Mesenchymal stem cell (in vitro differentiated cells and primary cell): ENCODE data around the gene ZBED1. TPM values are rescaled to one million over a fixed set of nuclear protein-coding genes. Genes with fewer than 3 reads are reported as not detected.

Experiments used
- DNase-seq: peaks from one replicate; pipeline ENCODE4 v3.0.0-alpha.2; 2013
- H2AFZ ChIP-seq: one replicate; pipeline ENCODE4 v1.6.1; 2013; ENCODE audit warnings: low read depth, mild to moderate bottlenecking, control low read depth, inconsistent platforms, low read length, moderate library complexity
- H2AK5ac ChIP-seq: 2 replicates; pipeline ENCODE4 v1.6.1; 2013; ENCODE audit warnings: low read length, moderate library complexity, mild to moderate bottlenecking, inconsistent platforms; ENCODE audit not compliant: severe bottlenecking
- H2BK120ac ChIP-seq: one replicate; pipeline ENCODE4 v1.6.1; 2013; ENCODE audit warnings: low read depth, mild to moderate bottlenecking, inconsistent platforms, low read length, moderate library complexity
- H2BK12ac ChIP-seq, 2 experiments: one replicate each; pipeline ENCODE4 v1.6.1; 2013; ENCODE audit warnings: inconsistent platforms in 2 of 2, low read length in 2 of 2, mild to moderate bottlenecking in 2 of 2, moderate library complexity in 2 of 2, control low read depth in 1 of 2
- H2BK15ac ChIP-seq: one replicate; pipeline ENCODE4 v1.6.1; 2013; ENCODE audit warnings: mild to moderate bottlenecking, low read depth, inconsistent platforms; ENCODE audit not compliant: poor library complexity, severe bottlenecking
- H2BK5ac ChIP-seq: 2 replicates; pipeline ENCODE4 v1.6.1; 2013; ENCODE audit warnings: low read depth, mild to moderate bottlenecking, low read length, control low read depth, inconsistent platforms; ENCODE audit not compliant: poor library complexity, severe bottlenecking
- H3K14ac ChIP-seq, 2 experiments: one replicate each; pipeline ENCODE4 v1.6.1; 2013; ENCODE audit warnings: inconsistent platforms in 2 of 2, low read length in 2 of 2, control low read depth in 1 of 2, mild to moderate bottlenecking in 1 of 2, moderate library complexity in 1 of 2
- H3K18ac ChIP-seq, 2 experiments: one replicate each; pipeline ENCODE4 v1.6.1; 2013; ENCODE audit warnings: inconsistent platforms in 2 of 2, low read length in 2 of 2, control low read depth in 1 of 2, low read depth in 1 of 2, mild to moderate bottlenecking in 1 of 2
- H3K23ac ChIP-seq, 2 experiments: one replicate each; pipeline ENCODE4 v1.6.1; 2013; ENCODE audit warnings: inconsistent platforms in 2 of 2, low read length in 2 of 2, mild to moderate bottlenecking in 2 of 2, moderate library complexity in 2 of 2, control low read depth in 1 of 2
- H3K27ac ChIP-seq: 2 replicates; pipeline ENCODE4 v1.5.1; 2013; ENCODE audit warnings: mild to moderate bottlenecking, moderate library complexity, low read length, control low read depth, inconsistent platforms; ENCODE audit not compliant: poor library complexity, severe bottlenecking
- H3K27me3 ChIP-seq, 2 experiments: 2 replicates each; pipeline versions ENCODE4 v1.6.1 to v1.7.0; 2013; ENCODE audit warnings: low read length in 2 of 2, mild to moderate bottlenecking in 2 of 2, moderate library complexity in 2 of 2, control low read depth in 1 of 2, inconsistent platforms in 1 of 2; ENCODE audit not compliant: control insufficient read depth in 1 of 2, insufficient read depth in 1 of 2
- H3K36me3 ChIP-seq, 2 experiments: 2 replicates each; pipeline versions ENCODE4 v1.6.1 to v1.7.0; 2013; ENCODE audit warnings: low read length in 2 of 2, control low read depth in 1 of 2, inconsistent platforms in 1 of 2, low read depth in 1 of 2, mild to moderate bottlenecking in 1 of 2; ENCODE audit not compliant: insufficient read depth in 2 of 2, control insufficient read depth in 1 of 2
- H3K4ac ChIP-seq, 2 experiments: one replicate each; pipeline ENCODE4 v1.6.1; 2013; ENCODE audit warnings: inconsistent platforms in 2 of 2, low read length in 2 of 2, mild to moderate bottlenecking in 2 of 2, moderate library complexity in 2 of 2, control low read depth in 1 of 2, low read depth in 1 of 2
- H3K4me1 ChIP-seq: 2 replicates; pipeline ENCODE4 v1.6.1; 2013; ENCODE audit warnings: low read depth, low read length, control low read depth; ENCODE audit not compliant: control insufficient read depth, insufficient read depth
- H3K4me2 ChIP-seq: 2 replicates; pipeline ENCODE4 v1.6.1; 2013; ENCODE audit warnings: low read length, mild to moderate bottlenecking, inconsistent platforms; ENCODE audit not compliant: poor library complexity, severe bottlenecking
- H3K4me3 ChIP-seq, 2 experiments: 2 replicates each; pipeline versions ENCODE4 v1.5.1 to v1.7.0; 2013; ENCODE audit warnings: low read length in 2 of 2, mild to moderate bottlenecking in 2 of 2, control low read depth in 1 of 2, low read depth in 1 of 2; ENCODE audit not compliant: insufficient read depth in 1 of 2
- H3K79me1 ChIP-seq: replicated peaks from 2 replicates; pipeline ENCODE4 v1.6.1; 2013; ENCODE audit warnings: mild to moderate bottlenecking, control low read depth, low read length, inconsistent platforms; ENCODE audit not compliant: poor library complexity, severe bottlenecking
- H3K9ac ChIP-seq: 2 replicates; pipeline ENCODE4 v1.7.0; 2013; ENCODE audit warnings: mild to moderate bottlenecking, low read length, moderate library complexity
- H3K9me3 ChIP-seq: 2 replicates; pipeline ENCODE4 v1.7.0; 2013; ENCODE audit warnings: mild to moderate bottlenecking, low read length; ENCODE audit not compliant: control insufficient read depth
- H4K8ac ChIP-seq: one replicate; pipeline ENCODE4 v1.6.1; 2013; ENCODE audit warnings: inconsistent platforms, mild to moderate bottlenecking, low read length, moderate library complexity
- H4K91ac ChIP-seq: one replicate; pipeline ENCODE4 v1.6.1; 2013; ENCODE audit warnings: mild to moderate bottlenecking, low read length, inconsistent platforms
- WGBS: methylation state at CpG from one replicate; pipeline ENCODE4 v1.1.7; 2013; ENCODE audit warnings: mixed read lengths; 5-methylcytosine and 5-hydroxymethylcytosine counted together
- polyA plus RNA-seq, 2 experiments: library from polyadenylated mRNA; stranded (reverse); fragments of 200-250 nt; gene quantifications; one replicate each; pipeline ENCODE4 v1.2.3, GENCODE V29; 2013

ZBED1 gene
- polyA plus RNA-seq (2013, experiment 1 of 2): 13.8 TPM
- 14.2 TPM for polyA plus RNA-seq (2013, experiment 2 of 2)

GRCh38 chrX:2500803-2501558 is at the start of gene ZBED1, which contains the start of gene DHRSX:
TSS of gene ZBED1 (minus strand) at chrX:2500976. CDS start at chrX:2490719, 10,257 bp downstream.
TSS of gene DHRSX (minus strand) at chrX:2500976. CDS start at chrX:2500925, 51 bp downstream.
- peak within 1 kb of the TSS; percentile 97 for H4K8ac ChIP-seq
- peak; percentile 38 for DNase-seq
- H3K36me3 ChIP-seq: peaks cover 0 to 4% of the 10 kb centered on the region in 2 experiments
- H2BK120ac ChIP-seq: peak within 1 kb of the TSS; percentile 99
- H3K9me3 ChIP-seq: no peaks in the 10 kb centered on the region
- no peaks in the 10 kb centered on the region for H3K79me1 ChIP-seq
- peak within 1 kb of the TSS; percentile 66 for H2BK5ac ChIP-seq
- H3K18ac ChIP-seq: peak within 1 kb of the TSS; percentile 97 to 98
- peak within 1 kb of the TSS; percentile 91 for H3K9ac ChIP-seq
- H2AK5ac ChIP-seq: peak within 1 kb of the TSS; percentile 87
- H4K91ac ChIP-seq: peak within 1 kb of the TSS; percentile 90
- WGBS: 9% methylated on average over 18 of the region's 57 CpGs
- peaks cover 18% of the 10 kb centered on the region for H3K4me1 ChIP-seq
- peak within 1 kb of the TSS; percentile 92 for H2AFZ ChIP-seq
- peak within 1 kb of the TSS; percentile 94 for H2BK15ac ChIP-seq
- H3K14ac ChIP-seq: peak within 1 kb of the TSS; percentile 92 to 94
- H3K23ac ChIP-seq: peak within 1 kb of the TSS in 1 of 2 experiments; percentile 50
- peak within 1 kb of the TSS; percentile 77 for H3K4me2 ChIP-seq
- no peaks in the 10 kb centered on the region for H3K27me3 ChIP-seq
- H3K4me3 ChIP-seq: peak within 1 kb of the TSS; percentile 75 to 89
- peak within 1 kb of the TSS; percentile 66 for H3K27ac ChIP-seq
- no peak within 1 kb of the TSS for H2BK12ac ChIP-seq
- peak within 1 kb of the TSS; percentile 97 to 99 for H3K4ac ChIP-seq

DNA sequence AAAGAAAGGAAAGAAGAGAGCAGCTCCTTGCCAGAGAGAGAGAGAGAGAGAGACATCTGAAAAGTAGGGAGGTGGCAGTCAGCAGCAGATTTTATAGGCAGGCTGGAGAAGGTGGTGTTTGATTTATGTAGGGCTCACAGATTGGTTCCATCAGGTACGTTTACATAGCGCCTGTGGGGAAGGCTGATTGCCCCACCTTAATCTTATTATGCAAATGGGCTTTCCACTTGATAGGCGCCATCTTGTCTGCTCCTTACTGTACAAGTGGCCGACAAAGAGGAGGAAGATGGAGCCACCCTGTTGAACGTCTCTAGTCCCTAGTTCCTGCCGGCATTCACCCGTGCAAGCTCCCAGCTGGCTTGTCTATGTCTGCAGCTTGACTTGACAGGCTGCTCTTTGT is 49.1 kb upstream of the ZBED1 start:
- Histone ChIP-seq H3K79me1 (no peaks in the 10 kb centered on the region), H3K9me3 (peaks cover 7% of the 10 kb centered on the region), H3K18ac (no peak overlapping the region), H3K9ac (no peak overlapping the region), H4K8ac (no peak overlapping the region), H2AK5ac (no peak overlapping the region), H2BK120ac (no peak overlapping the region), H2BK15ac (no peak overlapping the region), H3K14ac (no peak overlapping the region), H3K4me1 (peaks cover 11% of the 10 kb centered on the region), H4K91ac (no peak overlapping the region), H2BK5ac (no peak overlapping the region), H2AFZ (no peak overlapping the region), H3K4me2 (no peak overlapping the region), H3K23ac (no peak overlapping the region), H3K36me3 (no peaks in the 10 kb centered on the region), H3K4me3 (no peak overlapping the region), H3K27ac (no peak overlapping the region), H2BK12ac (no peak overlapping the region), H3K27me3 (peaks cover 30 to 43% of the 10 kb centered on the region in 2 experiments), H3K4ac (no peak overlapping the region)
- no peak for DNase-seq
- 59% methylated on average over 7 of the region's 7 CpGs for WGBS

DNA sequence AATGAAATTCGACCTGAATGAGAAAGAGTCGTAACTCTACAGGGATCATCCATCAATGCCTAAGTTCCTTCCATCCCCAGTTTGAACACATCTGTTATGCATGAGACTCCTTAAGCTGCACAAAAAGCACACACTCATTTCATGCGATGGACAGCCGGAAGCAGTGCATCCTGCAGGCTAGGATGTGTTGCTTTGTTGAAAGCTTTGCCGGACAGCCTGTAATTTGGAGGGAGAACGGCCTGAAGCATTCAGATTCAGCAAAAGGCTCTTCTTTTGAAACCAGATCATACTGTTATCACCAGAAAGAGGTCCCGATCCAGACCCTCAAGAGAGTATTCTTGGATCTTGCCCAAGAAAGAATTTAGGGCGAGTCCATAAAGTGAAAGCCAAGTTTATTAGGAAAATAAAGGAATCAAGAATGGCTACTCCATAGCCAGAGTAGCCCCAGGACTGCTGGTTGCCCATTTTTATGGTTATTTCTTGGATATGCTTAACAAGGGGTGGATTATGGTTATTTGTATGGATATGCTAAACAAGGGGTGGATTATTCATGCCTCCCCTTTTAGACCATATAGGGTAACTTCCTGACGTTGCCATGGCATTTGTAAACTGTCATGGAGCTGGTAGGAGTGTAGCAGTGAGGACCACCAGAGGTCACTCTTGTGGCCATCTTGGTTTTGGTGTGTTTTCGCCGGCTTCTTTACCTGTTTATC is 48.1 kb upstream of the ZBED1 start:
- H4K8ac ChIP-seq: no peak overlapping the region

DNA sequence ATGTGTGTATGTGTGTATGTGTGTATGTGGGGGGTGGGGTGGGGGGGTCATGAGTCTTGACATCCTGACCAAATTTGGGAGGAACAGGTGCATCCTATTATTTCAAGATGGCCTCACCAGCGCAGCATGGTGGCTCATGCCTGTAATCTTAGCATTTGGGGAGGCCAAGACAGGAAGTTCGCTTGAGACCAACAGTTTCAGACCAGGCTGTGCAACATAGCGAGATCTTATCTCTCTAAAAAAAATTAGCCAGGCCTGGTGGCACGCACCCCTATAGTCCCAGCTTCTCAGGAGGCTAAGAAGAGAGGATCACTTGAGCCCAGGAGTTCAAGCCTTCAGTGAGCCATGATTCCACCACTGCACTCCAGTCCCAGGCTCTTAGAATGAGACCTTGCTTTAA is 47.0 kb upstream of the ZBED1 start:
- H4K91ac ChIP-seq: no peak overlapping the region
- no peak overlapping the region for H3K4ac ChIP-seq
- no peak for DNase-seq
- H2BK12ac ChIP-seq: no peak overlapping the region
- peaks cover 13% of the 10 kb centered on the region for H3K9me3 ChIP-seq
- no peak overlapping the region for H2BK15ac ChIP-seq
- H2BK120ac ChIP-seq: no peak overlapping the region
- H3K4me2 ChIP-seq: no peak overlapping the region
- no peak overlapping the region for H3K23ac ChIP-seq
- H3K4me1 ChIP-seq: peaks cover 7% of the 10 kb centered on the region
- H3K27ac ChIP-seq: no peak overlapping the region
- no peak overlapping the region for H2AFZ ChIP-seq
- no peak overlapping the region for H3K9ac ChIP-seq
- H3K36me3 ChIP-seq: no peaks in the 10 kb centered on the region
- H3K4me3 ChIP-seq: no peak overlapping the region
- H3K79me1 ChIP-seq: no peaks in the 10 kb centered on the region
- no peak overlapping the region for H3K18ac ChIP-seq
- 76% methylated on average over 4 of the region's 4 CpGs for WGBS
- H4K8ac ChIP-seq: no peak overlapping the region
- no peak overlapping the region for H2AK5ac ChIP-seq
- H3K27me3 ChIP-seq: peaks cover 26 to 52% of the 10 kb centered on the region in 2 experiments
- H2BK5ac ChIP-seq: no peak overlapping the region
- H3K14ac ChIP-seq: no peak overlapping the region

More for the DNA sequence above, 48.1 kb upstream of the ZBED1 start:
- no peaks in the 10 kb centered on the region for H3K36me3 ChIP-seq
- H3K23ac ChIP-seq: no peak overlapping the region
- H3K9me3 ChIP-seq: peaks cover 11% of the 10 kb centered on the region
- no peak overlapping the region for H3K4me2 ChIP-seq
- H3K27ac ChIP-seq: no peak overlapping the region
- H2AFZ ChIP-seq: no peak overlapping the region
- H2BK5ac ChIP-seq: no peak overlapping the region
- H2BK120ac ChIP-seq: no peak overlapping the region
- no peak overlapping the region for H3K4ac ChIP-seq
- H3K79me1 ChIP-seq: no peaks in the 10 kb centered on the region
- H3K4me3 ChIP-seq: no peak overlapping the region
- peaks cover 26 to 45% of the 10 kb centered on the region in 2 experiments for H3K27me3 ChIP-seq
- no peak overlapping the region for H2BK15ac ChIP-seq
- DNase-seq: no peak
- H2AK5ac ChIP-seq: no peak overlapping the region
- no peak overlapping the region for H4K91ac ChIP-seq
- H3K9ac ChIP-seq: no peak overlapping the region
- no peak overlapping the region for H3K14ac ChIP-seq
- peaks cover 11% of the 10 kb centered on the region for H3K4me1 ChIP-seq
- no peak overlapping the region for H3K18ac ChIP-seq
- 56% methylated on average over 10 of the region's 11 CpGs for WGBS
- H2BK12ac ChIP-seq: no peak overlapping the region
